Ureter (tissue), 1 donor: Measurements from ENCODE around the gene KCNH1. TPM values are rescaled to one million over a fixed set of nuclear protein-coding genes. Genes with fewer than 3 reads are reported as not detected.

Experiments
- DNase-seq: peaks from one replicate; pipeline ENCODE4 v3.0.0-alpha.2; 2020; ENCODE audit warnings: low spot score
- total RNA-seq: library from RNA; stranded (reverse); gene quantifications from one replicate; pipeline ENCODE4 v1.2.4, GENCODE V29; 2023
- donor health status: DM: yes; HTN: yes; CAD: no.

The KCNH1 gene
- total RNA-seq, 1 donor from 2014 or later: 0.86 TPM

GRCh38 chr1:210801501-210801900 is 332.4 kb downstream of the KCNH1 start:
- DNase-seq: no peak

- no peak for DNase-seq
Measured at GRCh38 chr1:210800756-210801155, 333.2 kb downstream of the KCNH1 start.

GRCh38 chr1:210800301-210800700 is 333.6 kb downstream of the KCNH1 start:
- DNase-seq: no peak

- DNase-seq: no peak
Measured at GRCh38 chr1:210797422-210797821, 336.5 kb downstream of the KCNH1 start.

DNA sequence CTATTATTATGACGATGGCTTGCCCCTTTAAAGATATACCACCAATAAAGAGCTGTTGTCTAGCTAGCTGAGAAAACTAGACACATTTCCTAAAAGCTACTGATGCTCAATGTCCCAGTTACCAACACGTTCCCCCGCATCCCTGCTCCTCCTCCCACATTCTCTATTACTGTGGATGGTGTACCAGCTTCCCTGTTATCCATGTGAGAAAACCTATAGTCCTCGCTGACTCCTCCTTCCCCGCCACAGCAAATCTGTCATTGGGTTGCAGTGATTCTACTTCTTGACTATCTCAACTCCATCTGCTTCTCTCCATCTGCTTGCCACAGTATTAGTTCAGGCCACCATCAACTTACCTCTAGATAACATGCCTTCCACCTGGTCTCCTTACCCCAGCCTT is 337.5 kb downstream of the KCNH1 start:
- DNase-seq: no peak

DNA sequence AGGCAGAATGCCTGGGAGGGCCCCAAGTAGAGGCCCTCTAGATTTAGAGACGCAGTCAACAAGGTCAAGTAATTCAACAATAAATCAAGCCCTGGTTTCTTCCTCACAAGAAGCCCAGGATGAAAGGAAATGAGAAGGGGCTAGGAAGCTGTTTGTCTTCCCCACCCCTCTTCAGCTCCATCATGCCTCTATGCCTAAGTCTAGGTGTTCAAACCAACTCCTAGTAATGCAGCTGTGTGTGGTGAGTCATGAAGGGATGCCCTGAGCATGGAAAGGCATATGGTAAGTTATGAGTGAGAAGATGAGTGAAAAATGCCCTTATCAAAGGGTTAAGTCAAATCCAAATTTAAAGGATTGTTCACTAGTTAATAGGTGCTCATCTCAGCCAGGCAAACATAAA is 339.5 kb downstream of the KCNH1 start:
- DNase-seq: no peak

DNA sequence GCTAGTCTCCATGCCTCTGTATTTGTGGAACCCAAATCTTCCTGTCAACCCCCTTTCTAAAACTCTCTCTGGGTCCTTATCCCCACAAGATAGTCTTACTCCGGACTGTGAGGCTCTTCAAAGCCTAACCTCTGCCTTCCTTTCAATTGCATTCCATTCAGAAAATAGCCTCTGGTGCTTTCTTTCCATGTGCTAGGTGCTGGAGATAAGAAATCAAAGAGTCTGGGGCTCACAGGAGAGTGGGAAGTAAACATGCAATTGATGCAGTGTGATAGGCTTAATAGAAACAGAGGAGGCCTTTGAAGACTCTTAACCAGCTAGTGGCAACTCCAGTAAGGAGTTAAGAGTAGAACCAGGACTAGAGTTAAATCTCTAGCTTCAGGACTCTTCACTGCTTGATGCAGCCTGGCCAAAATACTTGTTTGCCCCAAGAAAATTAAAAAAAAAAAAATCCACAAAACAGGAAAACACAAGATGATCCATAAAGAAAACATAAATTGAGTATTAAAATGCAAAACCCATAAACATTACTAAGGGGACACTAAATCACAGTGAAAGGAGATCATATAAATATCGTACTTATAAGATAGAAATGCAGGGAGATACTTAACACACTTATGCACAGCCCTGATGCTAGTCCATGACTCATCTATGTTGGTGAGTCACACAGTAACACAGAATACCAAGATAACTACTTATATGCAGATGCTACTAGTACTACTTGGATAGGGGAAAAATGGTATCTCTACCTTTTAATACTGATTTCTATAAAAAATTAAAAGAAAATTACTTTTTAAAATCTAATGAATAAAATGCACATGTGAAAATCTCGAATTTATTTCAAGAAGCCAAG is 341.5 kb downstream of the KCNH1 start:
- no peak for DNase-seq

- DNase-seq: no peak
Measured at GRCh38 chr1:210790196-210790595, 343.8 kb downstream of the KCNH1 start.

DNA sequence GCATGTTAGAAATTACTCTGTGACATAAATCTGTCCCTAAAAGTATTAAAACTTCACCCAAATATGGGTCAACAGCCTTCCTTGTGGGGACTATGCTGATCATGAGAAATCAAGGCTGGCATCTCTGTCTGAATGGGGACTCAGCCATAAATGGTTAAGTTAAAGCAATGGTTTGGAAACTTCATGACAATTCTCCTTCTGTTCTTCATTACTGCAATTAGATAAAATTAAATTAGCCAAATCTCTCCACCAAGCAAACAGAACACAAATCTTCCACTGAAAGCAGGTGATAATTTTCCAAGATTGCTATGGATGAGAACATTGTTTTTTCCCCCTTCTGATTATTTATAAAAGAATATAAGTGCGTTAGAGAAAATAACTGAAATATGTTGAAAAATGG is 346.1 kb downstream of the KCNH1 start:
- DNase-seq: no peak

- DNase-seq: no peak
Measured at GRCh38 chr1:210786546-210786945, 347.4 kb downstream of the KCNH1 start.

GRCh38 chr1:210783925-210784324 is 350.0 kb downstream of the KCNH1 start:
- DNase-seq: no peak

- DNase-seq: no peak
Measured at GRCh38 chr1:210781652-210782051, 352.3 kb downstream of the KCNH1 start.

DNA sequence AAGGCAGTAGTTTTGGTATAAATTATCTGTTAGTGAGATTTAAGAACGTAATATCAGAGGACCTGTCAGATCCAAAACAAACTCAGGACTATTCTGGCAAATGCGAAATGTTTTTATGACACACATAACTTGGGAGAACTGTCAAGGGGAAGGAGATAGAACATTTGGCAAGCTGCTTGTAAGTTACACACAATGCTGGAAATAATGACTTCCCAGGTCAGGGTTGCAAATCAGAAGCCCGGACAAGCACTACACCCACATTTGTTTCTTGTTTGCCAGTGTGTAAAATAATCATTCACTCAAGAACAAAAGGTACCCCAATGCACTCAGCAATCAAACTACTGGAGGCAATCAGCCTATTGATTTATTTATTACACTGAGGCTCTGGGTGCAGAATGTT is 354.7 kb downstream of the KCNH1 start:
- DNase-seq: no peak

GRCh38 chr1:210777914-210778313 is 356.0 kb downstream of the KCNH1 start:
- no peak for DNase-seq

- DNase-seq: no peak
Measured at GRCh38 chr1:210776712-210777111, 357.2 kb downstream of the KCNH1 start.

- no peak for DNase-seq
Measured at GRCh38 chr1:210775289-210775688, 358.7 kb downstream of the KCNH1 start.

DNA sequence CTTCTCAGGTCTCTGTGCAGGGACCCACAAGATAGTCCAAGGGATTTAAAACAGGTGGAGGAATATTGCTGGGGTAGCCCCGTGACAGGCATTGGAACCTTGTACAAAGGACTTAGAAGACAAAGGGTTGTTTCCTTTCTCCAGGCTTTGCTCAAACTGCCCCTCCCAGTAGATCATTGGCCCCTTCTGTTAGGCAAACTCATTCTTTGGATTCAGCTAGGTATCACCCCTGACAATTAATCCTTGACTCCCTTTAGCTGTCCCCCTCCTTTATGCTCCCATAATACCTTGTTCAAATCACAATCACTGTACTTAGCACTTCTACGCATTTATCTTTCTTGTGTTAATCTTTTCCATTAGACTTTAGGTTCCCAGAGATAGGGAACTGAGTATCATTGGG is 360.5 kb downstream of the KCNH1 start:
- DNase-seq: no peak

- no peak for DNase-seq
Measured at GRCh38 chr1:210771131-210771530, 362.8 kb downstream of the KCNH1 start.

DNA sequence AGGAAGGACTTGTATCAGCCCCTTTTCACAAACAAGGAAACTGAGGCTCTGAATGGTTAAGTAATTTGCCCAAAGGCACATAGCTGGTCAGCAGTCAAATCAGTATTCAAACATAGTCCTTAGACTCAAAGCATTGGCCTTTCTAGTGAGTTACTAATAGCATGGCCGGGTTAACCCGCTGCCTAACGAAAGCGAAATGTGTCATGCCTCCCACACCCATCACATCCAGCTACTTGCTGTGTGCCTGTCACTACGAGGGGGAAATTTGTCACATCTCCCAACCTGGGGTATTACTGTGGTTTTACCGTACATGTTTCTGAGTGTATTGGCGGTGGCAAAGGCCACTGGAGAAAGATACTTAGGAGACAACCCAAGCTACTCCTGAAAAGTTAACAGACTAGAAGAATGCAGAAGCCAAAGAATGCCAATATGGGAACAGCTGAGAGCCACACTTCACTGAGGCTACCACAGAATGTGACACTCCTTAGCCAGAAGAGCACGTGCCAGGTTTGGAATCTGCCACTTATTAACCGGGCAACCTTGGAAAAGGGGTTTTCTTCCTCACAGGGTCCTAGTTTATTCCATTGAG is 363.5 kb downstream of the KCNH1 start:
- DNase-seq: no peak

GRCh38 chr1:210769473-210769872 is 364.5 kb downstream of the KCNH1 start:
- no peak for DNase-seq

GRCh38 chr1:210764536-210764935 is 369.4 kb downstream of the KCNH1 start:
- no peak for DNase-seq

- DNase-seq: no peak
Measured at GRCh38 chr1:210758761-210759160, 375.2 kb downstream of the KCNH1 start.

- DNase-seq: no peak
Measured at GRCh38 chr1:210758261-210758660, 375.7 kb downstream of the KCNH1 start.

DNA sequence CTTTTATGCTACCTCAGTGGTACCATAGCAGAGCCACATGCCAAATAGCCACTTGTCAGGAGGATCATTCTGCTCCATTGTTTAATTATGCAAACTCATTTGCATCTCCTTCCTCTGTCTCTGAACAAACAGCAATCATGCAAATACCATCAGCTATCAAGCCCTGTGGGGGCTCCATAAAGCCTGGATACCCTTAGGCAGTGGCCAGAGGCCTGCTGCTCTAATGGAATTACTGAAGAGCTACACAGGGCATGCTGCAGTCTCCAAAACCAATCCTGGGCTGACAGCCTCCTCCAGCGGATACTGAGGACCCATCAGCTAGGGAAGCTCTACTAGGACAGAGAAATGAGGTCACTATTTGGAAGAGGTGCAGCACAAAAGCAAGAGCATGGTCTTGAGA is 376.3 kb downstream of the KCNH1 start:
- no peak for DNase-seq
